ENCODE measurements around the gene SLC25A25. TPM values are rescaled to one million over a fixed set of nuclear protein-coding genes. Genes with fewer than 3 reads are reported as not detected.

Gene SLC25A25
- total RNA-seq, 1 donor from 2014 or later, result 11.3 TPM

DNA sequence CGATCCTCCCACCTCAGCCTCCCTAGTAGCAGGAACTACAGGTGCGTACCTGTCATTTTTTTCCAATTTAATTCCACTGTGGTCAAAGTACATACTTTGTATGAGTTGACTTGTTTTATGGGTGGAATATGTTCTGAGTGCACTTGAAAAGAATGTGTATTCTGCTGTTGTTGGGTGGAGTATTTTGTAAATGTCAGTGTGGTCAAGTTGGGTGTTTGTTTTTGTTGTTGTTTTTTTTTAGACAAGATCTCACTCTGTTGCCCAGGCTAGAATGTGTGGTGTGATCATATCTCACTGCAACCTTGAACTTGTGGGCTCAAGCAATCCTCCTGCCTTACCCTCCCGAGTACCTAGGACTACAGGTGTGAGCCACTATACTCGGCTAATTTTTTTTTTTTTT, 17.9 kb downstream of the SLC25A25 start:
- Mint-ChIP-seq H3K4me3 (ENCODE audit: low read depth) (no peak overlapping the region), H3K9me3 (no peaks in the 10 kb centered on the region), H3K4me1 (ENCODE audit: low read depth) (peaks cover 33% of the 10 kb centered on the region), H3K36me3 (ENCODE audit: low read depth) (peaks cover 24% of the 10 kb centered on the region), H3K27ac (no peak overlapping the region), H3K27me3 (ENCODE audit: low read depth) (no peaks in the 10 kb centered on the region)
- DNase-seq (ENCODE audit: low spot score), result no peak
- intact Hi-C loops (cut with micrococcal nuclease), result loop anchor here (2.0 kb wide), 1 partner anchor 17 kb away; the partner anchor contains the start of gene SLC25A25

DNA sequence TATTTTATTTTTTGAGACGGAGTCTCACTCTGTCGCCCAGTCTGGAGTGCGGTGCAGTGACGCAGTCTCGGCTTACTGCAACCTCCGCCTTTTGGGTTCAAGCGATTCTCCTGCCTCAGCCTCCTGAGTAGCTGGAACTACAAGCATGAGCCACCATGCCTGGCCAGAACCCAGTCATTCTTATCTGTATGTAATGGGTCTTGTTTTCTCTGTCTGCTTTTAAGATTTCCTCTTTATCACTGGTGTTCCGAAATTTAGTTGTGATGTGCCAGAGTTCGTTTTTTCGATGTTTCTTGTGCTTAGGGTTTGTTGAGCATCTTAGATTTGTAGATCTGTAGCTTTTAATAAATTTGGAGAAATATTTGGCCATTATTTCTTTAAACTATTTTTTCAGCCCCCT, 19.2 kb downstream of the SLC25A25 start:
- no peak overlapping the region for H3K4me3 Mint-ChIP-seq (ENCODE audit: low read depth)
- H3K9me3 Mint-ChIP-seq, result no peaks in the 10 kb centered on the region
- H3K27ac Mint-ChIP-seq, result no peak overlapping the region
- intact Hi-C loops (cut with micrococcal nuclease), result no loop called here
- H3K36me3 Mint-ChIP-seq (ENCODE audit: low read depth), result peaks cover 16% of the 10 kb centered on the region
- no peaks in the 10 kb centered on the region for H3K27me3 Mint-ChIP-seq (ENCODE audit: low read depth)
- H3K4me1 Mint-ChIP-seq (ENCODE audit: low read depth), result peaks cover 30% of the 10 kb centered on the region
- DNase-seq (ENCODE audit: low spot score), result no peak

DNA sequence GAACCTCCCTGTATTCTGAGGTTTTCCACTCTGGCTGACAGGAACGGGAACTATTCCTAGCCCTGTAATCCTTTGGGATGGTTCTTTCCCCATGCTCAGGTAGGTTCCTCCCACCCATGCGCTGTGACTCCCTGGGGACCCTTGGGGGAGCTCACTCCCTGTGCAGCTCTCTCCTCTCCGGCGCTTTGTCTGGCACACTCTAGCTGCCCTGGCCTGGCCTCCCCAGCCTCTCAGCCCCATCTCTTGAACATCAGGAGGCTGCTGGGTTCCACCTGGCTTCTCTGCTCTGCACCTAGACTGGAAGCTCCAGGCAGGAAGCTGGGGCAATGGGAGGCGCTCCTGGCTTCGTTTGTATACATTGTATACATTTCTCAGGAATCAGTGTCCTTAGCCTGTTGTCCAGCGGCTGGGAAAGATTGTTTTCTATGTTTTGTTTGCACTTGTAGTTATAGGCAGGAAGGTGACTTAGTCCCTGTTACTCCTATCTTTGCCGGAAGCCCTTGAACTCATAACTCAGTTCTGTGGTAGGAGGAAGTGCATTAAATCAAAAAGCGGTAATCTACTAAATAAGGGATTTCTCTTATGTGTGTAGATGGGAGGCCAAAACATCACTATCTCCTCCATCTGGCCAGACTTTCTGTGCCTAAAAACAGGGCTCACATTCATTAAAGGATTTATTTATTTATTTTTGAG, 20.4 kb downstream of the SLC25A25 start:
- Mint-ChIP-seq H3K9me3 (no peaks in the 10 kb centered on the region), H3K4me3 (ENCODE audit: low read depth) (no peak overlapping the region), H3K4me1 (ENCODE audit: low read depth) (peaks cover 40% of the 10 kb centered on the region)

DNA sequence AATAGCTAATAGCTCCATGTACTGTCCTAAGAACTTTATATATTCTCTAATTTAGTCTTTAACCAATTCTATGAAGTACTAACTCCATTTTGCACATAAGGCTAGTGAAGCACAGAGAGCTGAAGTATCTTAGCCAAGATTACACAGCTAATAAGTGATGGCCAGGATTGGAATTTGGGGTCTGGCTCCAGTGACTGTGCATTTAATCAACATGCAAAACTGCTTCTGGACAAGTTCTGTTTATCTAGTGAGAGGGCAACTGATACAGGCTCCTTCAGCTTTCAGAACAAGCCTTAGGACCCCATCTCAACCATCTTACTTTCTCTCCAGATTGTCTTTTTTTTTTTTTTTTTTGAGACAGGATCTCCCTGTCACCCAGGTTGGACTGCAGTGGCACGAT, 21.3 kb downstream of the SLC25A25 start:
- Mint-ChIP-seq H3K27ac (no peak overlapping the region), H3K27me3 (ENCODE audit: low read depth) (no peaks in the 10 kb centered on the region), H3K36me3 (ENCODE audit: low read depth) (peaks cover 20% of the 10 kb centered on the region), H3K4me3 (ENCODE audit: low read depth) (no peak overlapping the region), H3K9me3 (no peaks in the 10 kb centered on the region), H3K4me1 (ENCODE audit: low read depth) (peaks cover 42% of the 10 kb centered on the region)
- DNase-seq (ENCODE audit: low spot score), result no peak
- intact Hi-C loops (cut with micrococcal nuclease), result no loop called here

More for the DNA sequence above, 20.4 kb downstream of the SLC25A25 start:
- intact Hi-C loops (cut with micrococcal nuclease), result no loop called here
- Mint-ChIP-seq H3K36me3 (ENCODE audit: low read depth) (peaks cover 22% of the 10 kb centered on the region), H3K27ac (no peak overlapping the region), H3K27me3 (ENCODE audit: low read depth) (no peaks in the 10 kb centered on the region)
- no peak for DNase-seq (ENCODE audit: low spot score)

DNA sequence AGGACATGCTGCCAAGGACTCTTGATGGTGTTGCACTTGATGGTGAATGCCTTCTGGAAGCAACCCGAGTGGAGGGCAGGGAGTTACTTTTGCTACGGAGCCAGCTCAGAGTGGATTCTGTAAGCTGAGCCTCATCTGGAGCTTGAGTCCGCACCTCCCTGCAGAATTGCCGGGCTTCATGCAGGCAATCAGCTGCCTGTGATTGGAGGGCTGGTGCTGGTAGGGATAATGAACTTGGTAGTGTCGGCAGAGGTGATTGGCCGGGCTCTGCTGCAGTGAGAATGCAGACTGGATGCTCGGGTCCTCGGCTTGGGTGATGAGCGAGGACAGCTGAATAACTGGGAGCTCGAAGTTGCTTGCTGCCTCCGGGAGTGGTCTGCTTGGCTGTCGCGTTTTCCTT, 23.1 kb downstream of the SLC25A25 start:
- Mint-ChIP-seq H3K4me1 (ENCODE audit: low read depth) (peaks cover 52% of the 10 kb centered on the region), H3K36me3 (ENCODE audit: low read depth) (peaks cover 14% of the 10 kb centered on the region)

DNA sequence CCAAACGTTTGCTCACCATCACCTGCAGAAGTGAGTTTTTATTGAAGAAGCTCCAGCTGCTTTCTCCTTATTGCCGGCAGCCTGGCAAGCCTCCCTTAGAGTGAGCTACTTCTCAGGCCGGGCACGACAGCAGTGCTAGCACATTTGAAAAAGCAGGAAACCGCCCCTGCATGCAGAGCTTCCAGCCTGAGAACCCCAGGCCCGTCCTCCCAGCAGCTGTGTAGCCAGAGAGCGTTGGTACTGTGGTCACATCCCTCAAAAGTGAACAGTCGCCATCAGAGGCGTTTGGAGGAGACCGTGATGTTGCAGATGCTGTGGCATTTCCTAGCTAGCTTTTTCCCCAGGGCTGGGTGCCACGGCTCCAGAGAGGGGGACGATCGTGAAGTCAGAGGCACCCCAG, 23.5 kb downstream of the SLC25A25 start:
- Mint-ChIP-seq H3K36me3 (ENCODE audit: low read depth) (peaks cover 14% of the 10 kb centered on the region), H3K4me1 (ENCODE audit: low read depth) (peaks cover 54% of the 10 kb centered on the region), H3K27ac (peak overlapping the region; percentile 13), H3K9me3 (no peaks in the 10 kb centered on the region), H3K4me3 (ENCODE audit: low read depth) (no peak overlapping the region), H3K27me3 (ENCODE audit: low read depth) (no peaks in the 10 kb centered on the region)
- DNase-seq (ENCODE audit: low spot score), result no peak
- intact Hi-C loops (cut with micrococcal nuclease), result no loop called here

More for the DNA sequence above, 23.1 kb downstream of the SLC25A25 start:
- intact Hi-C loops (cut with micrococcal nuclease), result no loop called here
- no peaks in the 10 kb centered on the region for H3K27me3 Mint-ChIP-seq (ENCODE audit: low read depth)
- no peaks in the 10 kb centered on the region for H3K9me3 Mint-ChIP-seq
- H3K27ac Mint-ChIP-seq, result no peak overlapping the region
- no peak overlapping the region for H3K4me3 Mint-ChIP-seq (ENCODE audit: low read depth)
- no peak for DNase-seq (ENCODE audit: low spot score)

DNA sequence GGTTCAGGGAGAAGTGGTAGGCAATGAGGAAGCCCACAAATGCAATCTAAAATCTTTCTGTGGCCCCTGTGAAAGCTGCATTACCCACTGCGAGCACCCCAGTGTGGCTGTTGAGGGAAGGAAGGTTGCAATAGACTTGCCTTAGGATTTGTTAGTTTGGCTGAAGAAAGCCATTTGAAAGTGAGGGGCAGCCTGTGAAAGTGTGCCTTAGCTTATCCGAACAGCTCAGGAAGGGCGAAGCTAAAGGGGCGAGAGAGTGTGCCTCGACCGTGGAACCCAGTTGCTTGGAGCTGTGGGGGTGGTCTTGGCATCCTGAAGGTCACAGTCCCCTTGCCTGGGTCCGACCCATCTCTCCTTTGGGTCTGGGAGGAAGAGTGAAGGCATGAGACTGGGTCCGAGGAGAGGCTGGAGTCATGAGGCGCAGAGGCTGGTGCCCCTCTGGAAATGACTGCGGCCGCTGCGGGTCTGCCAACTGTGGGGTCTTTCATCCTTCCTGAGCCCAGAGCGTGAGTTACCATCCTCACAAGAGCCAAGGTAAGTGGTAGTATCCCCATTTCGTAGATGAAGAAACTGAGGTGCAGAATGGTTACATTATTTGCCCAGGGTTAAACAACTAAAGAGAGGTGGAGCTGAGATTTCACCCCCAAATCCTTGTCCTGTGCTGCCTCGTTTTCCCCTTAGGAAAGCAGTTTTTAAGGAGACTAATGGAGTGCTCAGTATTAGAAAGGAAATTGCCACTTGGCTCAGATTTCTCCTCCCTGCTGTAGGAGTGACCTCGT, 24.4 kb downstream of the SLC25A25 start:
- Mint-ChIP-seq H3K4me1 (ENCODE audit: low read depth) (peaks cover 61% of the 10 kb centered on the region), H3K27ac (peak overlapping the region; percentile 98), H3K36me3 (ENCODE audit: low read depth) (peaks cover 14% of the 10 kb centered on the region), H3K27me3 (ENCODE audit: low read depth) (no peaks in the 10 kb centered on the region), H3K4me3 (ENCODE audit: low read depth) (no peak overlapping the region), H3K9me3 (no peaks in the 10 kb centered on the region)
- intact Hi-C loops (cut with micrococcal nuclease), result no loop called here
- no peak for DNase-seq (ENCODE audit: low spot score)

DNA sequence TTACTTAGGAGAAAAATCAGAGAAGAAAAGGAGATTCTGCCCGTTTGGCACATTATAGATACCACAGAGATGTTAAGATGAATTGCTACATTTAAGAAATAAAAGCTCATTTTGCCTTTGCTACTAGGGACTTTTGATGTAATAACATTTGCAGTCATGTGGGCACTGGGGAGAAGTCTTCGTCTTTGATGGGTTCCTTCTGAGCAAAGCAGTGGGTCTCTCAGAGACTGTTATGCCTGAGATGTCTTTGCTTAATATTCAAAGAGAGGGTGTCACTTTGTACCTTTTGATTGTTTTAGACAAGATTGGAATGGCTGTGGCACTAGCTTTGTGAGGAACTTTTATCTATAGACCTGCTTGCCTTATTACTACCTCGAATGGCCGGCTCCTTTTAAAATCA, 25.0 kb downstream of the SLC25A25 start:
- Mint-ChIP-seq H3K4me1 (ENCODE audit: low read depth) (peaks cover 59% of the 10 kb centered on the region), H3K36me3 (ENCODE audit: low read depth) (peaks cover 14% of the 10 kb centered on the region), H3K4me3 (ENCODE audit: low read depth) (no peak overlapping the region), H3K9me3 (no peaks in the 10 kb centered on the region), H3K27ac (peak overlapping the region; percentile 98), H3K27me3 (ENCODE audit: low read depth) (no peaks in the 10 kb centered on the region)
- DNase-seq (ENCODE audit: low spot score), result no peak
- intact Hi-C loops (cut with micrococcal nuclease), result no loop called here

DNA sequence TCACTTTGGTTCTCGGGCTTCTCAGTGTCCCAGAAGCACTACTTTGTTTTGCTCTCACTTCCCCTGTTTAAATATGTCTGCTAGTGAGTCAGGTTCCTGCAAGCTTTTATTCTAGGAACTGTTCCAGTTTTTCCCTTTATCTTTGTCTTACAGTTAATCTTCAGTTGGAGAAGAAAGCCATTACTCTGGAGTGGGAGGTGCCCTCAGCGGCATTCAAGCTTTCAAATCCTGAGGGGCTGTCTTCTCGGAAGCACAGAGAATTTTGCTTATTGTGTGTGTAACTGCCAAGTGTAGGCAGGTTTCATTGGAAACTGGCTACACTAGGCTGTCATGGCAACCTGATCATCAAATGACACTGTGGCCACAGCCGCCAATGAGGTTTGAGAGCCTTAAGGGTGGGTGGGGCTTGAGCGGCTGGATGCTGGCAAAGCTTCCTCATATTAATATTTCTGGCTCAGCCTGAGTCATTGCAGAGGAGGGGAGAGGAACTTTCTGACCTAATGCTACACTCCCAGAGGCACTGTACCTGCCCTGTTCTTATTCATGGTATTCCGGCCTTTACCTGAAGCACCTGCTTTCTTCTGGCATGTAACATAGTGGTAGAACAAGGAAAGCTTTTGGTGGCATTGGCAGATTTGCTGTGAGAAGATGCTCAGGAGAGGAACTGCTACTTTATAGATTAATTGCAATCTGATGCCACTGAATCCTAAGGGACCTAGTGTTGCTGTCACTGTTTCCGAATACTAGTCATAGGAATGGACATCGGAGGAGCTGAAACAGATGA, 26.3 kb downstream of the SLC25A25 start:
- Mint-ChIP-seq H3K27ac (peak overlapping the region; percentile 98), H3K27me3 (ENCODE audit: low read depth) (no peaks in the 10 kb centered on the region), H3K9me3 (no peaks in the 10 kb centered on the region), H3K4me3 (ENCODE audit: low read depth) (peak overlapping the region; percentile 60), H3K36me3 (ENCODE audit: low read depth) (peaks cover 14% of the 10 kb centered on the region), H3K4me1 (ENCODE audit: low read depth) (peaks cover 65% of the 10 kb centered on the region)
- intact Hi-C loops (cut with micrococcal nuclease), result loop anchor here (1.0 kb wide), 1 partner anchor 27 kb away; the partner anchor contains the start of gene NAIF1
- peak; percentile 77 for DNase-seq (ENCODE audit: low spot score)

DNA sequence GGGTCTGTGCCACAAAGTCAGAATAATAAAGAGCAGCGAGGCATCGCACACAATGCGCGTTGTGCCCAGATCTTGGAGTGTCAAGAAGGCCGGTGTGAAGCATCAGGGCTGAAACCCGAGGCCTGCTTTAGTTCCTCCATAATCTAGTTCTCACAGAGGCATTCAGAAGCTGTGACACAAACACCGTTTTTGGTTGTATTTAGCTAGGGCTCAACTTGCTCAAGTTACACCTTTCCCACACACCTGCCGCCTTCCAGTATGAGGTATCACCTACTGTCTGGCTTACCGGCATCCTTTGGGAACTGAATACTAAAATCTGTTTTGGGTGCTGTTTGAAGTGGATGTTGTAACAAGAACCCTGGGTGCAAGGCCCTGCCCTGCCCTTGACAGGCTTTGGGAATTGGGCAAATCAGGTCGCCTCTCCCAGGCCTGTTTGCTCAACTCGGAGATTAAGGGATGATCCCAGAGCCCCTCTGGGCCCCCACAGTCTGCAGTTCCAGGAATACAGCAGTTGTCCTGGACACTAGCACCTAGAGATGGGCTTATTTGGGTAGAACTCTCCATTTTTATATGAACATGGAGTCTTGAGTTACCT, 27.0 kb downstream of the SLC25A25 start:
- Mint-ChIP-seq H3K27ac (peak overlapping the region; percentile 98), H3K4me1 (ENCODE audit: low read depth) (peaks cover 69% of the 10 kb centered on the region), H3K4me3 (ENCODE audit: low read depth) (peak overlapping the region; percentile 54), H3K9me3 (no peaks in the 10 kb centered on the region), H3K27me3 (ENCODE audit: low read depth) (no peaks in the 10 kb centered on the region), H3K36me3 (ENCODE audit: low read depth) (peaks cover 14% of the 10 kb centered on the region)
- no peak for DNase-seq (ENCODE audit: low spot score)
- intact Hi-C loops (cut with micrococcal nuclease), result loop anchor here (1.0 kb wide), 1 partner anchor 28 kb away; the partner anchor contains the start of gene NAIF1

DNA sequence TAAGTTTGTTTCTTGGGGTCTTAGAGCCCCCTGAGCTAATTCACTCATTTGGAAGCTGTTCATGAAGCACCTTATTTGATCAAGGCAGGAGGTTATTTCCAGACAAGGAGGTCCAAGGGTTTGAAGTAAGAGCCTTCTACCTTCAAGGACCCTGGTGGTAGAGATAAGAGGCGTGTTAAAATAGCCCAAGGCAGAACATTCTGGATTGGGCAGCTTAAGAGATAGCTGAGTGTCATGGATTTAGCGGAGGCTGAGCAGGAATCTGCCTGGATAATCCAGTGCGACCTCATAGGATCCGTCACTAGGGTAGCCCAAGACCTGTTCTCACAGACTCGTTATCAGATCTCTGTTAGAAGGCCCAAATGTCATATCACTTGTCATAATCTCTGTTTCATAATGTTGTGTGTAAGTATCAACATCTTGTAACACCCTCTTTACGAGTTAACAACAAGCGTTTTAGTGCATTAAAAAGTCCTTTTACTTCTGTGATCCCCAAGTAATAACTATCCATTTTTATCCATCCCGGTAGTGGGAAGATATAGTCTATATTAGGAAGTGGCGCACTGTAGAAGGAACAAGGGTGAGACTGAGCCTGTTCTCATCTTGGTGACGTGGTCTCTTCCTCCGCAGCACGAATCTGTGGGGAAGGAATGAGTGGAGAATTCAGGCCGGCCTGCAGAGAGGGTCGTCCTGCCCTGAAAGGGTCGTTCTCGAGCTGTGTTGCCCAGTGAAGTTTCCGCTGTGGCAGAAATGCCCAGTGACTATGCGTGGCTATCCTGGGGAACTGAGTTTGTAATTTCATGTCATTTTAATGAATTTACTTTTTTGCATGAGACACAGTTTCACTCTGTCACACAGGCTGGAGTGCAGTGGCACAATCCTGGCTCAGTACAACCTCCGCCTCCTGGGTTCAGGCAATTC, 28.8 kb downstream of the SLC25A25 start:
- intact Hi-C loops (cut with micrococcal nuclease), result no loop called here
- Mint-ChIP-seq H3K4me3 (ENCODE audit: low read depth) (no peak overlapping the region), H3K36me3 (ENCODE audit: low read depth) (peaks cover 23% of the 10 kb centered on the region), H3K4me1 (ENCODE audit: low read depth) (peaks cover 63% of the 10 kb centered on the region), H3K27me3 (ENCODE audit: low read depth) (no peaks in the 10 kb centered on the region), H3K27ac (peak overlapping the region; percentile 39), H3K9me3 (no peaks in the 10 kb centered on the region)
- DNase-seq (ENCODE audit: low spot score), result no peak
